NCI-H2081 treated with DMSO at 0.1 percent for 48 hours (cell line): ENCODE measurements around the gene OOSP4B.
"Not testable (repeated sequence)": the region's sequence is repeated elsewhere in the genome, so short reads cannot be mapped to it uniquely, and the experiment has no call there.

Experiments
- DNase-seq: peaks from one replicate; lab custom pipeline; 2025; lab: John Stamatoyannopoulos, UW

The OOSP4B gene

DNA sequence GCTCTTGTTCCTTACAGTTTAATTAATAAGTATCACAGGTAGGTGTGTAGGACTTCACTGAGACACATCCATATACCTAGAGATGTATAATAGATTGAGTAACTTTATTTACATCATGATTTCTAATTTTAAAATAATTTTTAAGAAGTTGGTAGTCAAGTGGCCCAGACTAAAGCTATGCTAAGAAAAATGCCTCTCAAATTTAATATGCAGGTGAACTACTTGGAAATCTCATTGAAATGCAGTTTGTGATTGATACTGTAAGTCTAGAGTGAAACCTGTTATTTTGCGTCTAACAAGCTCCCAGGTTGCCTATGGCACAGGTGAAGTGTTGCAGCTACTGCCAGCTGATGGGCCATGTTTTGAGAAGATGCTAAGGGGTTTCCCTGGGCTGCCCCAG is at the start of gene OOSP4B:
Gene OOSP4B (plus strand): TSS at position 301 of the 400 bp plus-strand sequence.
- no peak for DNase-seq

GRCh38 chr11:59967677-59968394 is 49.1 kb upstream of the OOSP4B start:
- DNase-seq: no peak

DNA sequence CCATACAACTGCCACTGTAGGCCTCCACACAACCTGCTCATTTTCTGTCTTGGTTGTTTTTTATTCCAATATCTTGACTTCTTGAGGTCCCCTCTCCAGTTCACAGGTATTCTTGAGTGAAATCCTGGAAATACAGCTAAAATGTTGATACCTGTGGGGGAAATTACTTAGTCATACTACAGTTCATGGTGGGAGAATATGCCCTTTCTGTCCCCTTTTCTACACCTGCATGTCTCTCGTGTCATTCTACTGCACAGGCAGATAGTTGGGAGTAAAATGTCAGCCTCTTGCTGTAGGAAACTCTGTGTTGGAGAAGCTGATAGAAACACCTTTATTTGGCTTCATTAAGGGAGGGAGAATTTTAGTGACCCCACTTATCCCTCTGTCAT is 48.6 kb upstream of the OOSP4B start:
- DNase-seq: no peak

GRCh38 chr11:59973097-59973496 is 43.9 kb upstream of the OOSP4B start:
- no peak for DNase-seq

DNA sequence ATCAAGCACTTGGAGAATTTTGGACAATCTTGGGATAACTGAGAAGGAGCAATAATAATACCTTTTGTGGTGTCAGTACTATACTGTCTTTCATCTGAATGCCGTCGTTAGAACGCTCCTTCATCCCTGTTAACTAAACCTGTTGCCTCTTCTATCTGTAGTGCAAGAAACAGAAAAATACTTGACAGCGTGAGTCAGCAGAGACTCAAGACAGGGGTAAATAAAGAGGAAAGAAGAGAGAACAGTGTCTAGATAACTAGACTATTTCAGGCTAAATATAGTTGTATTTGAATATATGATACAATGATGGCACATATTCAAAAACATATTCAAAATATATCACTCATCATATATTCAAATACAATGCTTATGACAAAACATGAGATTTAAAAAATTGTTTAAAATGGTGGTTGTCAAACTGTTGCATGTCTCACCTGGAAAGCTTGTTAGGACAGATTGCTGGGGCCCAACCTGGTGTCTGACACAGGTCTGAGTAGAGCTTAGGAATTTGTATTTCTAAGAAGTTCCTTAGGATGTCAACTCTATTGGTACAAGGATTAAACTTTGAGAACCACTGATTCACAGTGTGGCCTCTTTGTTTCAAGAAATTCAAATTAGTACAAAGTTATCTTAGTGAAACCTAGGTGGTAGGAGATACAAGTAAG is 35.7 kb upstream of the OOSP4B start:
- DNase-seq: no peak

GRCh38 chr11:59982037-59982436 is 34.9 kb upstream of the OOSP4B start:
- DNase-seq: not testable (repeated sequence)

DNA sequence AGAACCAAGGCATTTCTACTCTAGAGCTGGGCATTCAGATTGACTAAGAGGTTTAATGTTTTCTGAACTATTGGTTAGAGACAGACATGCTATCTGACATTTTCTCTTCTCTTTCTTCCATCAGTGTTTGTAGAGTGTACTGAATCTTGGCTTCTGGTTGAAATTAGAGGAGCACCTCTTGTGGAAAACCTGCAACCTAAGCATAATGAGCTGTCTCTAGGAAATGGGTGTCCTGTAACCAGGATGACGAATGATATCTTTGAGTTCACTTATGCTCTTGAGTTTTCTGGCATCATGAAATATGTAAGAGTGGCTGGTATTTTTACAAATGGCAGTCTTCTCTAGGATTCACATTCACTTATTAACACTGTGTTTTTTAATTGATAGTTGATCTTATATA is 33.8 kb upstream of the OOSP4B start:
- DNase-seq: no peak

GRCh38 chr11:59984368-59984767 is 32.6 kb upstream of the OOSP4B start:
- DNase-seq: no peak

GRCh38 chr11:59990421-59990820 is 26.6 kb upstream of the OOSP4B start:
- no peak for DNase-seq

DNA sequence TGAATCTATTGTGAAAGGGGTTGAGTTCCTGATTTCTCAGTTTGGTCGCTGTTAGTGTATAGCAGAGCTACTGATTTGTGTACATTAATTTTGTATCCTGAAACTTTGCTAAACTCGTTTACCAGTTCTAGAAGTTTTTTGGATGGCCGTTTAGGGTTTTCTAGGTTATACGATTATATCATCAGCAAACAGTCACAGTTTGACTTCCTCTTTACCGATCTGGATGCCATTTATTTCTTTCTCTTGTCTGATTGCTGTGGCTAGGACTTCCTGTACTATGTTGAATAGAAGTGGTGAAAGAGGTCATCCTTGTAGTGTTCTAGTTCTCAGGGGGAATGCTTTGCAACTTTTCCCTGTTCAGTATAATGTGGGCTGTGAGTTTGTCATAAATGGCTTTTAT is 24.6 kb upstream of the OOSP4B start:
- DNase-seq: no peak

DNA sequence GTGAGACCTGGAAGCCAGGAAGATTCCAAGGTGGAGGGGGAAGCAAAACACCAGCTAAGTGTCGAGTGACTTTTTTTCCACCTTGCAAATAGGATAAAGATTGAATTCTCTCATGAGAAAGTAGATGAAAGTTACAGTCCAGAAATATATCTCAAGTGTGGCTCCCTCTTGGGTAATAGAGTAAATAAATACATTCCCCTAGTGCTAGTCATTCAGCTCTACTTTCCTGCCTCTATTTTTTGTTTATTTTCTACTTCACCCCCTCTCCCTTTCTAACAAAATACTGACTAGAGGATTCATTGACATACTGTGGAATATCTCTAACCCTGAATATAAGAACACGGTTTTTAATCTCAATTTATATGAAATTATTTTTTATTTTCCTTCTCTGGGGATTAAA is 19.2 kb upstream of the OOSP4B start:
- DNase-seq: no peak

- no peak for DNase-seq
Measured at GRCh38 chr11:59999691-60000090, 17.3 kb upstream of the OOSP4B start.

GRCh38 chr11:60003729-60004128 is 13.3 kb upstream of the OOSP4B start:
- no peak for DNase-seq

DNA sequence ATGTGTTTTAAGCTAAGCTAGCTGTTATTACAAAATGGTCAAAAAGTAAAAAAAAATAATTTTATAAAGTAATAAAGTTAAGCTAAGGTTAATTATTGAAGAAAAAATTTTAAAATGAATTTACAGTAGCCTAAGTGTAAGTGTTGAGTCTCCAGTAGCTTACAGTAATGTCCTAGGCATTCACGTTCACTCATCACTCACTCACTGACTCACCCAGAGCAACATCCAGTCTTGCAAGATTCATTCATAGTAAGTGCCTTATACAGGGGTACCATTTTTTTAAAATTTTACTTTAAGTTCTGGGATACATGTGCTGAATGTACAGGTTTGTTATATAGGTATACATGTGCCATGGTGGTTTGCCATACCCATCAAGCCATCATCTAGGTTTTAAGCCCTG is 11.6 kb upstream of the OOSP4B start:
- no peak for DNase-seq

DNA sequence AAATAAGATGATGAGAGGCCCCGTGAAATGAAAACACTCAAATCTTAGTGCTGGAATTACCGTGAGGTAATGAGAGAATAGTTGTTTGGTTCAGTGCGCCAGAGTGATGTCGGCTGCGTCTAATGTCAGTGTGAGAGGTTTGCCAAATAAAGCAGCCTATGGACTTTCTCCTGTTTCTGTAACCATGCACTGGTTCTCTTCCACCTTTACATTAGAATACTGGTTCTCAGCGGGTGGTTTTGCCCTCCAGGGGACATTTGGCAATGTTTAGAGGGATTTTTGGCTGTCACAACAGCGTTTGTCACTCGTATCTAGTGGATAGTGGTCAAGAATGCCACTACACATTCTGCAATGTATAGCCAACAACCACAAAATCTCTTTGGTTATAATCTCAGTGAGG is 1.1 kb downstream of the OOSP4B start:
- no peak for DNase-seq

DNA sequence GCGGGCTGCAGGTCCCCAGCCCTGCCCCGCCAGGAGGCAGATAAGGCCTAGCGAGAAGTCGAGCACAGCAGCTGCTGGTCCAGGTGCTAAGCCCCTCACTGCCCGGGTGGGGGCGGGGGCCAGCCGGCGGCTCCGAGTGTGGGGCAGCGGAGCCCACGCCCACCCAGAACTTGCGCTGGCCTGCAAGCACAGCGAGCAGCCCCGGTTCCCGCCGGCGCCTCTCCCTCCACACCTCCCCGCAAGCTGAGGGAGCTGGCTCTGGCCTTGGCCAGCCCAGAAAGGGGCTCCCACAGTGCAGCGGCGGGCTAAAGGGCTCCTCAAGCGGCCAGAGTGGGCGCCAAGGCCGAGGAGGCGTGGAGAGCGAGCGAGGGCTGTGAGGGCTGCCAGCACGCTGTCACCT is 3.4 kb downstream of the OOSP4B start:
- not testable (repeated sequence) for DNase-seq

GRCh38 chr11:60029015-60029632 is 12.1 kb downstream of the OOSP4B start:
- no peak for DNase-seq

DNA sequence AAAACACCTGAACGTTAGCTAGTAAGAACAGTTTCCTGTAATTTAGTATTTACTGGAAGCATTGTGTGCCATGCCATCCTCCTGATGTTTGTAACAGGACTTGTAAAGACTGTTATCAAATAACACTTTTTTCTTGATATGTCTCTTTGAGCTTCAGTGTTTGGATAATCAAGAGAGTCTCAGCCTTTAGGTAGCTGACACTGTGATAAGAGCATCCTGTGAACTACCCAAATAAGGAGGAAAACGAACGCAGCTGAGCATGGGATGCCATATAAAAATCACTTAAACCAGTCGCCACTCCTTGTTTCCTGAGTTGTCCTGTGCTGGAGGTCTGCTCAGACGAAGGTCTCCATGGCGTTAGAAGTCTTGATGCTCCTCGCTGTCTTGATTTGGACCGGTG is 23.1 kb downstream of the OOSP4B start, which contains the start of gene OOSP2:
Gene OOSP2 (plus strand): TSS at position 301 of the 400 bp plus-strand sequence. CDS start 51 bp downstream, at position 352.
- DNase-seq: no peak

DNA sequence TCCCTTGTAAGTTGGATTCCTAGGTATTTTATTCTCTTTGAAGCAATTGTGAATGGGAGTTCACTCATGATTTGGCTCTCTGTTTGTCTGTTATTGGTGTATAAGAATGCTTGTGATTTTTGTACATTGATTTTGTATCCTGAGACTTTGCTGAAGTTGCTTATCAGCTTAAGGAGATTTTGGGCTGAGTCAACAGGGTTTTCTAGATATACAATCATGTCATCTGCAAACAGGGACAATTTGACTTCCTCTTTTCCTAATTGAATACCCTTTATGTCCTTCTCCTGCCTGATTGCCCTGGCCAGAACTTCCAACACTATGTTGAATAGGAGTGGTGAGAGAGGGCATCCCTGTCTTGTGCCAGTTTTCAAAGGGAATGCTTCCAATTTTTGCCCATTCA is 33.4 kb downstream of the OOSP4B start:
- DNase-seq: not testable (repeated sequence)

- not testable (repeated sequence) for DNase-seq
Measured at GRCh38 chr11:60050839-60051238, 33.9 kb downstream of the OOSP4B start.

- no peak for DNase-seq
Measured at GRCh38 chr11:60056349-60056969, 39.5 kb downstream of the OOSP4B start, which contains the start of gene MS4A3. TSS of gene MS4A3 (plus strand) at chr11:60056665. CDS start at chr11:60061161, 4,496 bp downstream.

DNA sequence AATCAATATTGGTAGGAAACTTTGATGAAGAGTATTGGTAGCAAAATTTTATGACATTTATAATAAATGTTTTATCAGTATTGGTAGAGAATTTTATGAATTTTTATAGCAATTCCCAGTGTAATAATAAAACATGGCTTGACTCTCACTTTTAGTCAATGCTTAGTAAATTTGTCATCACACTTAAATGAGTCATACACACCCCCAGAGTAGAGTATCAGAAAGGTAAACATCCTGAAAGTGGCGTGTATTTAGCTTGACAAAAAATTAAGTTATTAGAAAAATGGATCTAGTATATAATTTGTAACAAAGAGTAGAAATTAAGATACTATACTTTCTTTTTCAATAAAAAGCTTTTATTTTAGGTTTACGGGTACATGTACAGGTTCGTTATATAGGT is 42.1 kb downstream of the OOSP4B start:
- no peak for DNase-seq
